Neural progenitor cell (in vitro differentiated cells): ENCODE measurements around the gene COL20A1. TPM values are rescaled to one million over a fixed set of nuclear protein-coding genes. Genes with fewer than 3 reads are reported as not detected.

Experiments
- DNase-seq: peaks from one replicate; pipeline ENCODE4 v3.0.0-alpha.2; 2016; ENCODE audit warnings: low spot score
- H2AFZ ChIP-seq: fragments of 200-600 bp; sonication (generic); replicated peaks from 2 replicates; pipeline ENCODE4 v1.6.1; 2016; ENCODE audit warnings: antibody characterized with exemption
- H3F3A ChIP-seq: fragments of 200-600 bp; sonication (generic); 2 replicates; pipeline ENCODE4 v1.6.1; 2016; ENCODE audit warnings: antibody characterized with exemption, low read depth
- H3K27ac ChIP-seq: fragments of 200-600 bp; sonication (generic); 2 replicates; pipeline ENCODE4 v1.5.1; 2016; ENCODE audit warnings: mild to moderate bottlenecking
- H3K27me3 ChIP-seq: fragments of 200-600 bp; sonication (generic); 2 replicates; pipeline ENCODE4 v1.6.1; 2016; ENCODE audit warnings: mild to moderate bottlenecking, moderate library complexity
- H3K36me3 ChIP-seq: fragments of 200-600 bp; sonication (generic); 2 replicates; pipeline ENCODE4 v1.5.1; 2016
- H3K4me1 ChIP-seq: fragments of 200-600 bp; sonication (generic); 2 replicates; pipeline ENCODE4 v1.6.1; 2016; ENCODE audit warnings: mixed run types
- H3K4me2 ChIP-seq: fragments of 200-600 bp; sonication (generic); 2 replicates; pipeline ENCODE4 v1.6.1; 2016
- H3K4me3 ChIP-seq: fragments of 200-600 bp; sonication (generic); 2 replicates; pipeline ENCODE4 v1.5.1; 2016
- H3K79me2 ChIP-seq: fragments of 200-600 bp; sonication (generic); 2 replicates; pipeline ENCODE4 v1.6.1; 2016; ENCODE audit warnings: low read depth
- H3K9ac ChIP-seq: fragments of 200-600 bp; sonication (generic); 2 replicates; pipeline ENCODE4 v1.6.1; 2016
- H3K9me3 ChIP-seq: fragments of 200-600 bp; sonication (generic); 2 replicates; pipeline ENCODE4 v1.5.1; 2016; ENCODE audit warnings: low read depth
- H4K20me1 ChIP-seq: fragments of 200-600 bp; sonication (generic); 2 replicates; pipeline ENCODE4 v1.6.1; 2016; ENCODE audit warnings: low read depth
- H3K27ac Mint-ChIP-seq: 3 replicates; pipeline ENCODE4 v1.8.0; 2021; ENCODE audit warnings: mixed read lengths
- H3K27me3 Mint-ChIP-seq: 2 replicates; pipeline ENCODE4 v1.8.0; 2022; ENCODE audit warnings: low read depth, mild to moderate bottlenecking, inconsistent platforms, moderate library complexity, mixed read lengths; ENCODE audit not compliant: insufficient read depth
- H3K36me3 Mint-ChIP-seq: 3 replicates; pipeline ENCODE4 v1.8.0; 2021; ENCODE audit warnings: mixed read lengths
- H3K4me1 Mint-ChIP-seq: 3 replicates; pipeline ENCODE4 v1.8.0; 2021; ENCODE audit warnings: mixed read lengths
- H3K4me3 Mint-ChIP-seq: 3 replicates; pipeline ENCODE4 v1.8.0; 2021; ENCODE audit warnings: mild to moderate bottlenecking, moderate library complexity, mixed read lengths
- H3K9me3 Mint-ChIP-seq: 3 replicates; pipeline ENCODE4 v1.8.0; 2020; ENCODE audit warnings: mixed read lengths
- CTCF ChIP-seq: fragments of 200-600 bp; sonication (generic); IDR thresholded peaks from 2 replicates; pipeline ENCODE4 v1.5.1; 2017; ENCODE audit warnings: antibody characterized with exemption, mild to moderate bottlenecking
- EZH2 ChIP-seq: fragments of 200-600 bp; sonication (generic); IDR thresholded peaks from 2 replicates; pipeline ENCODE4 v1.6.1; 2017; ENCODE audit warnings: antibody characterized with exemption, mild to moderate bottlenecking, moderate library complexity
- EZH2phosphoT487 ChIP-seq: fragments of 200-600 bp; sonication (generic); IDR thresholded peaks from 2 replicates; pipeline ENCODE4 v1.6.1; 2017; ENCODE audit warnings: antibody characterized with exemption
- total RNA-seq: library from RNA; depleted of rRNA; stranded (reverse); fragments of >200 nt; gene quantifications from 2 replicates; pipeline ENCODE4 v1.2.3, GENCODE V29; 2015; ENCODE audit warnings: low replicate concordance

Gene COL20A1
- total RNA-seq = 0.28 and 0.37 TPM in 2 replicates

- no peaks in the 10 kb centered on the region for H3K36me3 ChIP-seq
- peaks cover 23% of the 10 kb centered on the region for H3K4me1 ChIP-seq
- no peaks in the 10 kb centered on the region for H3K9me3 ChIP-seq
- H3K27ac ChIP-seq = no peak within 1 kb of the TSS
- H3K27me3 Mint-ChIP-seq = peaks cover 3% of the 10 kb centered on the region
- no peak within 1 kb of the TSS for H3K4me2 ChIP-seq
- no peak for TF ChIP-seq CTCF
- no peak for TF ChIP-seq EZH2
- TF ChIP-seq EZH2phosphoT487 = no peak
- H2AFZ ChIP-seq = no peak within 1 kb of the TSS
- no peak within 1 kb of the TSS for H3K9ac ChIP-seq
- DNase-seq = no peak
- no peaks in the 10 kb centered on the region for H3K36me3 Mint-ChIP-seq
- peak within 1 kb of the TSS; percentile 79 for H3K27ac Mint-ChIP-seq
- no peaks in the 10 kb centered on the region for H3K9me3 Mint-ChIP-seq
- H3F3A ChIP-seq = peaks cover 4% of the 10 kb centered on the region
- no peaks in the 10 kb centered on the region for H3K79me2 ChIP-seq
- peaks cover 15% of the 10 kb centered on the region for H3K27me3 ChIP-seq
- no peak within 1 kb of the TSS for H3K4me3 Mint-ChIP-seq
- no peak within 1 kb of the TSS for H3K4me3 ChIP-seq
- peaks cover 13% of the 10 kb centered on the region for H3K4me1 Mint-ChIP-seq
- peaks cover 6% of the 10 kb centered on the region for H4K20me1 ChIP-seq
These were observed at the start of gene COL20A1 for GRCh38 chr20:63292904-63293303. Gene COL20A1 (plus strand): TSS chr20:63293186. CDS start chr20:63295108, 1,922 bp downstream.

GRCh38 chr20:63243604-63244247 is 49.3 kb upstream of the COL20A1 start:
- Mint-ChIP-seq H3K4me1 (peaks cover 20% of the 10 kb centered on the region), H3K27me3 (peaks cover 5% of the 10 kb centered on the region), H3K27ac (peak overlapping the region; percentile 57), H3K36me3 (peaks cover 5% of the 10 kb centered on the region), H3K4me3 (no peak overlapping the region), H3K9me3 (no peaks in the 10 kb centered on the region)
- H3K27me3 ChIP-seq = no peaks in the 10 kb centered on the region
- H3K9ac ChIP-seq = no peak overlapping the region
- no peak overlapping the region for H3K27ac ChIP-seq
- H3K79me2 ChIP-seq = no peaks in the 10 kb centered on the region
- no peaks in the 10 kb centered on the region for H3K9me3 ChIP-seq
- no peaks in the 10 kb centered on the region for H4K20me1 ChIP-seq
- no peaks in the 10 kb centered on the region for H3K36me3 ChIP-seq
- H3K4me1 ChIP-seq = peaks cover 12% of the 10 kb centered on the region
- H2AFZ ChIP-seq = no peak overlapping the region
- no peak overlapping the region for H3K4me3 ChIP-seq
- DNase-seq = no peak
- no peak overlapping the region for H3K4me2 ChIP-seq
- no peak for TF ChIP-seq EZH2phosphoT487
- TF ChIP-seq CTCF = no peak
- TF ChIP-seq EZH2 = no peak
- H3F3A ChIP-seq = no peaks in the 10 kb centered on the region

GRCh38 chr20:63244468-63244867 is 48.5 kb upstream of the COL20A1 start:
- Histone ChIP-seq H3K27ac (no peak overlapping the region), H3F3A (no peaks in the 10 kb centered on the region), H3K36me3 (no peaks in the 10 kb centered on the region), H3K4me2 (no peak overlapping the region), H3K4me3 (no peak overlapping the region), H3K27me3 (no peaks in the 10 kb centered on the region), H4K20me1 (no peaks in the 10 kb centered on the region), H2AFZ (no peak overlapping the region), H3K4me1 (peaks cover 13% of the 10 kb centered on the region), H3K9me3 (no peaks in the 10 kb centered on the region), H3K9ac (no peak overlapping the region), H3K79me2 (no peaks in the 10 kb centered on the region)
- H3K4me3 Mint-ChIP-seq = no peak overlapping the region
- peaks cover 5% of the 10 kb centered on the region for H3K27me3 Mint-ChIP-seq
- H3K9me3 Mint-ChIP-seq = no peaks in the 10 kb centered on the region
- H3K36me3 Mint-ChIP-seq = peaks cover 6% of the 10 kb centered on the region
- H3K27ac Mint-ChIP-seq = no peak overlapping the region
- no peak for DNase-seq
- peaks cover 26% of the 10 kb centered on the region for H3K4me1 Mint-ChIP-seq
- TF ChIP-seq CTCF (no peak), EZH2phosphoT487 (no peak), EZH2 (no peak)
